ACHN (cell line): ENCODE data around the gene ANKRD50.
A peak's percentile ranks its signal among the peaks of the same experiment; 100 is the strongest.

Experiments used
- DNase-seq: peaks from one replicate; pipeline ENCODE4 v3.0.0-alpha.2; 2015
- in situ Hi-C: cut with HindIII; loops from 2 replicates; pipeline ENCODE4 v1.10.0; 2017; ENCODE audit warnings: low sequenced_read_pairs, low pct_ligation_motif_present, low pct_unique_long_range_greater_than_20kb

ANKRD50 gene

DNA sequence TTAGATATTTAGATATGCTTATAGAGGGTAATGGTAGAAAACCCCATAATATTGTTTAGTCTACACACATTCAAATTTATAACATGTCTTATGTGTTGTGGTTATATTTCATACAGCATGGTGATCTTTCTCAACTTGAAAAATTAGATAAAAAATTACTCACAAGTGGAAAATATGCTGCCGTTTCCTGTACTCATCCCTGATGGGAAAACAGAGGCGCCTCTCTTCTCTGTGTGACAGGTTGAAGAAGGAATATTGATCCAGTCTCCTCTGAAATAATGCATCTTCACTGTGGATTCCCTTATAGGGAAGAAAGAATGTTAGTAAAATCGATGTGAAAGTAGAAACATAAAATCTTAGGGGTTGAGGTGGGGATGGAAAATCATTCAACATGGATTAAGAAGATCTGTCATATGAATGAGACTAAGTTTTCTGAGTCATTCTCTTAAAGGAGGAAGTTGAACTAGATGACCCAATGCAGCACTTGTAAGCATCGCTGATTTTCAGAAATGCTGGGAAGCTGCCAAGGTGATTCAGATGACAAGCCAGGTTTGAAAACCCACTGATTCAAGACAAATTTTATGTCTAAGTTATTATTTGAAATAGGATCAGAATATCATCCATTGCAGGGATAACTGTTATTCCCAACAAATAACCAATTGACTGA is 70.7 kb downstream of the ANKRD50 start:
- DNase-seq = peak; percentile 96
- in situ Hi-C loops = no loop called here

DNA sequence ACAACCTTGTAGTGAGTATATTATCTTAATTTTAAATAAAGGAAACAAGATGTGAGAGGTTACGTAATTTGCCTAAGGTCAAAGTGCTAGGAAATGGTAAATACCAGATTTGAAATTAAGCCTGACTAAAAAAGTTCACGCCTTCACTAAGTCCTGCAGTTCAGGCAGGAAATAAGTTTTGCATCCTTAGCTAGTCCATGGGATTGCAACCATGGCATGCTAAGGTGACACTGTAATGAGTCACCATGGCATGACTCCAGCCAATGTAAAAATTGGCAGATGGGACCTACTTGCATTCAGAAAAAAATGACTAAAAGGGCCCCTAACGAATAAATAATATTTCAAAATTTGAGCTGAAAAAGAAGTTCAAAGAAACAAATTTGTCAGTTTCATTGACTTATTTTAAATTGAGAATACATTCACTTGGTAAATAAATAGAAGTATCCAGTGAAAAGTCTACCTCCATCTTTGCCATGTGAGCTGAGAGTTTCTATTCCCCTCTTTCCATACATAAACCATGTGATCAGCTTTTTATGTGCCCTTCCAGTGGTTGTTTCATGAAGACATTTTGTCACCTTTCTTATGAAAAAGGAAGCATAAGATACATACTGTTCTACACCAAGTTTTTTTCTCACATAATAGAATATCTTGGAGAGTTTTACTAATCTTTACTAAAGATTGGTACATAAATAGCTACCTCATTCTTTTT is 72.4 kb downstream of the ANKRD50 start:
- peak; percentile 92 for DNase-seq
- in situ Hi-C loops = no loop called here

GRCh38 chr4:124637321-124637720 is 75.2 kb downstream of the ANKRD50 start:
- no peak for DNase-seq
- in situ Hi-C loops = no loop called here

- peak; percentile 64 for DNase-seq
- in situ Hi-C loops = no loop called here
Observed at GRCh38 chr4:124636788-124637187, 75.7 kb downstream of the ANKRD50 start.

DNA sequence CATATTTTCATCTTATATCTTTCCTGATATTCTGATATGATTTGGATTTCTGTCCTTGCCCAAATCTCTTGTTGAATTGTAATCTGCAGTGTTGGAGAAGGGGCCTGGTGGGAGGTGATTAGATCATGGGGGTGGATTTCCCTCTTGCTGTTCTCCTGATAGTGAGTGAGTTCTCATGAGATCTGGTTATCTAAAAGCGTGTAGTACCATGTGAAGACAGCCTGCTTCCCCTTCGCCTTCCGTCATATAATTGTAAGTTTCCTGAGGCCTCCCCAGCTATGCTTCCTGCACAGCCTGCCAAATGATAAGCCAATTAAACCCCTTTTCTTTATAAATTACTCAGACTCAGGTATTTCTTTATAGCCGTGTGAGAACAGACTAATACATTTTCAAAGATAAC is 77.2 kb downstream of the ANKRD50 start:
- DNase-seq = no peak
- in situ Hi-C loops = no loop called here

- in situ Hi-C loops = no loop called here
- no peak for DNase-seq
Observed at GRCh38 chr4:124633285-124633941, 79.1 kb downstream of the ANKRD50 start.

GRCh38 chr4:124632439-124632838 is 80.1 kb downstream of the ANKRD50 start:
- in situ Hi-C loops = no loop called here
- no peak for DNase-seq

- peak; percentile 94 for DNase-seq
- in situ Hi-C loops = no loop called here
Observed at GRCh38 chr4:124631760-124632159, 80.8 kb downstream of the ANKRD50 start.

- in situ Hi-C loops = no loop called here
- no peak for DNase-seq
Observed at GRCh38 chr4:124629681-124630080, 82.9 kb downstream of the ANKRD50 start.
